ENCODE measurements around the gene KDM5B.
A peak's percentile ranks its signal among the peaks of the same experiment; 100 is the strongest.

Gene KDM5B

GRCh38 chr1:202812176-202813026, 4.2 kb upstream of the KDM5B start:
- H3K27ac ChIP-seq = no peak overlapping the region
- TF ChIP-seq ZFX (IDR thresholded peaks at IDR 0.05) = no peak
- TF ChIP-seq, protein P1, sequence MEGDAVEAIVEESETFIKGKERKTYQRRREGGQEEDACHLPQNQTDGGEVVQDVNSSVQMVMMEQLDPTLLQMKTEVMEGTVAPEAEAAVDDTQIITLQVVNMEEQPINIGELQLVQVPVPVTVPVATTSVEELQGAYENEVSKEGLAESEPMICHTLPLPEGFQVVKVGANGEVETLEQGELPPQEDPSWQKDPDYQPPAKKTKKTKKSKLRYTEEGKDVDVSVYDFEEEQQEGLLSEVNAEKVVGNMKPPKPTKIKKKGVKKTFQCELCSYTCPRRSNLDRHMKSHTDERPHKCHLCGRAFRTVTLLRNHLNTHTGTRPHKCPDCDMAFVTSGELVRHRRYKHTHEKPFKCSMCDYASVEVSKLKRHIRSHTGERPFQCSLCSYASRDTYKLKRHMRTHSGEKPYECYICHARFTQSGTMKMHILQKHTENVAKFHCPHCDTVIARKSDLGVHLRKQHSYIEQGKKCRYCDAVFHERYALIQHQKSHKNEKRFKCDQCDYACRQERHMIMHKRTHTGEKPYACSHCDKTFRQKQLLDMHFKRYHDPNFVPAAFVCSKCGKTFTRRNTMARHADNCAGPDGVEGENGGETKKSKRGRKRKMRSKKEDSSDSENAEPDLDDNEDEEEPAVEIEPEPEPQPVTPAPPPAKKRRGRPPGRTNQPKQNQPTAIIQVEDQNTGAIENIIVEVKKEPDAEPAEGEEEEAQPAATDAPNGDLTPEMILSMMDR (conservative IDR thresholded peaks at IDR 0.05) = no peak

DNA sequence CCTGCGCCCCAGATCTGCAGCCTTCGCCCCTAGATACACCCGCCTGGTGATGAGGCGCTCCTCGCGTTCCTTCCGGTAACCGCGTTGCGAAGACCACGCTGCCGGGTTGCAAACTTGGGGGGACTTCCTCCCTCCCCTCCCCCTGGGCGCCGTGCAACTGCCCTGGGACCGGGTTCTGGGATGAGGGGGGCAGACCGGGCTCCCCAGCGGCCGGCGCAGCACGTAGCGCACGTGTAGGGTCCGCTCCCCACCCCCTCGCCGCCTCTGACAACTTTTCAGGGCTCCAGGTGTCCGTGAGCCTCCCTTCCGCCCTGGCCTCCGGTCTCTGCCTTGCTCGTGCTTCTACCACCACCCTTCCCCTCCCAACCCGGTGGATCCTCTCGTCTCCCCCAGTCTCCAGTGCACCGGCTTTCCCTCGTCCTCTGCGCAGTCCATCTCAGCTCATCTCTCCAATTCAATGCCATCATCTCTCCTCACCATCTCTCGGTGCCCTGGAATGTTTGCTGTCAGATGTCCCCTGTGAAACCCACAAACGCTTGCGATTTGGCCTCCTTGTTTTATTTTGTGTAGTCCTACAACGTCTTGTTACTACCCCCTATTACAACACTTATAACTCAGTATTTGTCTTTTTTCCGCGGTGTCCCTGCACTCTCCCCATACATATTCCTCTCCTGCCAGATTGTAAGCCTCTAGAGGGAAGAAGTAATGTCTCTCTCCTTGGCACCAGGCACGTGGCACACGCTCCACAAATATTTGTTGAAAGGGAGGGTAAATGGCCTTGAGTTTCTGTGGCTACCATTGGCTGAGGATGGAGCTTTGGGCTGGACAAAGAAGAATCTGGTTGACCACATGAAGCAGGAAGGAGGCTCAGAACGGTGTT, 3.3 kb upstream of the KDM5B start:
- no peak for TF ChIP-seq ZFX (IDR thresholded peaks at IDR 0.05)
- TF ChIP-seq, protein P1 (conservative IDR thresholded peaks at IDR 0.05) = no peak
- H3K27ac ChIP-seq = peak overlapping the region; percentile 61

DNA sequence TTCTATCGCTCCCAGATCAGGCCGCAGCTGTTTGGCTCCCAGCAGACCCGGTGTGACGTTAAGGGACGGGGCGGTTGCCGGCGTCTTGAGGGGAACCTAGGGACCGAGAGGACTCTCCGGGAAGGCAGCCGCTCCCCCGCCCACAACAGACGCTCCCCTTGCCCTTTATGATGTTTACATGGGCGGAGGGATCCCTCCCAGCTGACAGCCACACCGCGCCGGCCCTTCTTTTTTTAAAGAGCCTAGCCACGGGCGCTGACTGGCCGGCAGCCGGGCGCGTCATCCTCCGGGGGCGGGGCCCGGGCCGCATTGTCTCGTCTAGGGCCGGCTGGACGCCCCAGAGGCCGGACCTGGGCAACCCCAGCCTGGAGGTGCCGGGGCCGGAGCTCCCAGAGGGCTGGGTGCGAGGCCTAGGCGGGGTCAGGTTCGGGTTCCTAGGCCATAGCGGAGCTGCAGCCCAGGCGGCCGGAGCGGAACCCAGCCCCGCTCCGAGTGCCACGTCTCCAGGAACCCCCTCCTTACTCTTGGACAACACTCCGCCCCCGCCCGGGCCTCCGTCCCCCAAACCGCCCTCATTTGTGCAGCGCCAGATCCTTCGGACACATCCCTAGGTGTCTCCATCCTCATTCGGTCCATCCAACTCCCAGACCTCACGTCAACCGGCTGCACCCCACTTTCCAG, 2.5 kb upstream of the KDM5B start, which contains the start of gene PCAT6:
TSS of gene PCAT6 (plus strand) at position 340 of the 681 bp plus-strand sequence.
- H3K27ac ChIP-seq = peak within 1 kb of the TSS; percentile 61
- peak; percentile 38; the same call in 1 of the 2 replicates for TF ChIP-seq ZFX (IDR thresholded peaks at IDR 0.05)
- TF ChIP-seq, protein P1 (conservative IDR thresholded peaks at IDR 0.05) = no peak

DNA sequence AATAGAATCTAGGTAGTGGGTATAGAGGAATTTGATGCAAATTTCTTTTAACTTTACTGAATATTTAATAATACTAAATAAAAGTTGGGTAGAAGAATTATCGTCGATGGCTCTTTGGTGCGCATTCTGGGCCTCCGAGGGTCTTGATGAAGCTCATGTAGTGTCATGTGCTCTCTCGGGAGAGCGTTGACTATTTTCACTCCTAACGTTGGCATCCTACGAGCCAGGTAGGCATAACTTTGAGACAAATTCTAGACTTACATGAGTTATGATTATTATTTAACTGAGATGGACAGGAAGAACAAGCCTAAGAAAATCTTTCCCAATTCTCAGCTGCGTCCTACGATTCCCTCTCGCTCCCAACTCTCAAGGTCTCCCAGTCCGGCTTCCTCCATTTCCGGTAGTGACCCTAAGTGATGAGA, 2.0 kb upstream of the KDM5B start:
- peak overlapping the region; percentile 61 for H3K27ac ChIP-seq
- no peak for TF ChIP-seq ZFX (IDR thresholded peaks at IDR 0.05)
- TF ChIP-seq, protein P1 (conservative IDR thresholded peaks at IDR 0.05) = no peak

DNA sequence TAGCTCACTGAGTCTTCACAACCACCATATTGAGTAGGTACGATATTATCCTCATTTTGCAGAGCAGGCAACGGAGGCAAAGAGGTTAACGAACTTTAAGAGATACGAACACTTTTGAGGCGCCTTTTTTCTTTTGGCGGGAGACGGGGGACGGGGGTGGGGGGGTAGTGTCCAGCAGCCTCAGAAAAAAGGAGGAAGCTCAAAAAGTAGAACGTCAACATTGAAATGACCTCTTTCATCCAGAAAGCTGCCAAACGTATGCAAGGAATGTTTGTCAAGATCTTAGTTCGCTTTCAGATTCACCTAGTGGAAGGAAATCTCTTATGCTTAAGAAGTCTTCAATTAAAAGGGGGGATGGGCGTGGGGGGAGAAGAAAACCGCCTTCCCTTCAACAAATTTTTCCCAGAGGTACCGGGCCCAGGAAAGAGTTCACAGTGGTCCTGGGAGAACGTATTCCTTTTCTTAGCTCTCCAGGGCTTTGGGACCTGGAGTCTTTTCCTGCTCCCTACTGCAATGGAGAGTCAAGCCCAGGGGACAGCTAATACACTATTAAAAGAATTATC, 1.5 kb upstream of the KDM5B start:
- H3K27ac ChIP-seq = no peak overlapping the region

GRCh38 chr1:202807451-202807925, 733 bp downstream of the KDM5B start:
- H3K27ac ChIP-seq = peak overlapping the region; percentile 72

More for the DNA sequence above, 1.5 kb upstream of the KDM5B start:
- TF ChIP-seq ZFX (IDR thresholded peaks at IDR 0.05) = no peak
- TF ChIP-seq, protein P1 (conservative IDR thresholded peaks at IDR 0.05) = no peak

More at GRCh38 chr1:202807451-202807925, 733 bp downstream of the KDM5B start:
- TF ChIP-seq, protein P1 (conservative IDR thresholded peaks at IDR 0.05) = no peak
- no peak for TF ChIP-seq ZFX (IDR thresholded peaks at IDR 0.05)
